Calu3 (cell line): ENCODE measurements around the gene STK32A. TPM values are rescaled to one million over a fixed set of nuclear protein-coding genes. Genes with fewer than 3 reads are reported as not detected.

Experiments used
- BruUV-seq: library from RNA; stranded (reverse); fragments of 400-500 nt; replicated peaks from 2 replicates; lab custom pipeline; 2021; lab: Mats Ljungman, UMichigan
- CTCF ChIA-PET: fragments of 300-600 bp; sonication (Branson Sonifier 250); formaldehyde crosslinking; loops from one replicate; lab custom pipeline; 2022; ENCODE audit warnings: antibody characterized with exemption; lab: Charles Lee
- DNase-seq: peaks from one replicate; pipeline ENCODE4 v3.0.0; 2022
- H3K27ac Mint-ChIP-seq: one replicate; pipeline ENCODE4 v1.8.0; 2022; ENCODE audit warnings: mixed read lengths; ENCODE audit not compliant: unreplicated experiment
- H3K27me3 Mint-ChIP-seq: one replicate; pipeline ENCODE4 v1.8.0; 2022; ENCODE audit warnings: mixed read lengths; ENCODE audit not compliant: unreplicated experiment
- H3K36me3 Mint-ChIP-seq: one replicate; pipeline ENCODE4 v1.8.0; 2022; ENCODE audit warnings: mild to moderate bottlenecking, moderate library complexity, mixed read lengths; ENCODE audit not compliant: insufficient read depth, unreplicated experiment
- H3K4me1 Mint-ChIP-seq: one replicate; pipeline ENCODE4 v1.8.0; 2022; ENCODE audit warnings: mild to moderate bottlenecking, low read depth, mixed read lengths; ENCODE audit not compliant: unreplicated experiment
- H3K4me3 Mint-ChIP-seq: one replicate; pipeline ENCODE4 v1.8.0; 2022; ENCODE audit warnings: mild to moderate bottlenecking, low read depth, moderate library complexity, mixed read lengths; ENCODE audit not compliant: unreplicated experiment
- H3K9me3 Mint-ChIP-seq: one replicate; pipeline ENCODE4 v1.8.0; 2022; ENCODE audit warnings: low read depth, mixed read lengths; ENCODE audit not compliant: unreplicated experiment
- intact Hi-C: fragments of 100-400 bp; cut with micrococcal nuclease; formaldehyde crosslinking; loops from one replicate; pipeline ENCODE4 v1.10.0; 2022; ENCODE audit not compliant: unreplicated experiment
- total RNA-seq: library from RNA; stranded (reverse); gene quantifications from 2 replicates; pipeline ENCODE4 v1.2.3, GENCODE V29; 2022
- TF ChIP-seq, protein P1 (sequence below): fragments of 200-600 bp; IDR thresholded peaks from one replicate; pipeline ENCODE4 v1.8.0; 2022; ENCODE audit warnings: antibody characterized with exemption; ENCODE audit not compliant: unreplicated experiment

The STK32A gene
- total RNA-seq, 1 experiment from 2014 or later, result 32.5 TPM

DNA sequence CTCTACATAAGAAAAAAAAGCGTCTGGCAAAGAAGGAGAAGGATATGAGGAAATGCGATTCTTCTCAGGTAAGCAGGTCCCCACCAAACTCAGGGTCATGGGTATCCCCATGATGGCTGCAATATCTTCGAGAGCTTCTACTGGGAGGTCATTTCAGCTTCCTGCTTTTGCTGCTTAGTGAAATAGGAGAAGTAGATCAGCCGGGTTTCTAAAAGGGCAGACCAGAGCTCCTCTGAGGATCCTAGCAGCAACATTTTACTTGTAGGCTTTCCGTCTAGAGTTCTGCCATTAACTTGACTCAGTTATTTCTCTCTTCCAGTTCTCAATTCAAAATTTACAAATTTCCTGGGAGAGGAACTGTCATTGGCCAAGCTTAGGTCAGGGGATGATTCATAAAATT, 140.3 kb downstream of the STK32A start:
- no peak for DNase-seq
- Mint-ChIP-seq H3K4me1 (peaks cover 12% of the 10 kb centered on the region), H3K9me3 (peaks cover 2% of the 10 kb centered on the region), H3K36me3 (no peaks in the 10 kb centered on the region), H3K27ac (no peak overlapping the region), H3K27me3 (no peaks in the 10 kb centered on the region), H3K4me3 (no peak overlapping the region)
- TF ChIP-seq, protein P1, sequence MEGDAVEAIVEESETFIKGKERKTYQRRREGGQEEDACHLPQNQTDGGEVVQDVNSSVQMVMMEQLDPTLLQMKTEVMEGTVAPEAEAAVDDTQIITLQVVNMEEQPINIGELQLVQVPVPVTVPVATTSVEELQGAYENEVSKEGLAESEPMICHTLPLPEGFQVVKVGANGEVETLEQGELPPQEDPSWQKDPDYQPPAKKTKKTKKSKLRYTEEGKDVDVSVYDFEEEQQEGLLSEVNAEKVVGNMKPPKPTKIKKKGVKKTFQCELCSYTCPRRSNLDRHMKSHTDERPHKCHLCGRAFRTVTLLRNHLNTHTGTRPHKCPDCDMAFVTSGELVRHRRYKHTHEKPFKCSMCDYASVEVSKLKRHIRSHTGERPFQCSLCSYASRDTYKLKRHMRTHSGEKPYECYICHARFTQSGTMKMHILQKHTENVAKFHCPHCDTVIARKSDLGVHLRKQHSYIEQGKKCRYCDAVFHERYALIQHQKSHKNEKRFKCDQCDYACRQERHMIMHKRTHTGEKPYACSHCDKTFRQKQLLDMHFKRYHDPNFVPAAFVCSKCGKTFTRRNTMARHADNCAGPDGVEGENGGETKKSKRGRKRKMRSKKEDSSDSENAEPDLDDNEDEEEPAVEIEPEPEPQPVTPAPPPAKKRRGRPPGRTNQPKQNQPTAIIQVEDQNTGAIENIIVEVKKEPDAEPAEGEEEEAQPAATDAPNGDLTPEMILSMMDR, result no peak
- no TSS peak for BruUV-seq
- intact Hi-C loops, result no loop called here
- CTCF ChIA-PET, result interaction anchor here (1.0 kb wide), 1 partner anchor 203 kb away, joined by 5 read pairs; no protein-coding TSS in a partner anchor

DNA sequence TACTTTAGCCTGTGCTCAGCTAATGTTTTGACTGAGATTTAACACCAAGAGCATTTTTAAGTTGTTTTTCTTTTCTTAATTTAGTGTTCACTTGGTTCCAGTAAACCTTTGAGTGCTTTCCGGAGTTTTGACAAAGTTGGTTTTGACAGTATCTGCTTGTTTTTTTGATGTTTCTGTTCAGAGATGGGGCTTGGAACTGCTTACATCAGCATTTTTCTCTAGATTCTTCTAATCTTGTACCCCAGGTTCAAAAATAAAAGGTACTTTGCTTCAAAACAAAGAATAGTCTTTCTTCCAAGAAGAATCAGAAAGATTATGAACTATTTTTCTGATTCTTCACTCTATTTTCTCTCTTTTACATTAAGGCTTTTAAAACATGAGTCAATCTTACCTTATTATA, 142.9 kb downstream of the STK32A start:
- BruUV-seq, result no TSS peak
- Mint-ChIP-seq H3K9me3 (peaks cover 2% of the 10 kb centered on the region), H3K36me3 (no peaks in the 10 kb centered on the region), H3K27ac (no peak overlapping the region), H3K4me3 (no peak overlapping the region), H3K27me3 (no peaks in the 10 kb centered on the region), H3K4me1 (peaks cover 12% of the 10 kb centered on the region)
- TF ChIP-seq, protein P1, result no peak
- no peak for DNase-seq
- intact Hi-C loops, result no loop called here
- CTCF ChIA-PET, result no interaction called here

DNA sequence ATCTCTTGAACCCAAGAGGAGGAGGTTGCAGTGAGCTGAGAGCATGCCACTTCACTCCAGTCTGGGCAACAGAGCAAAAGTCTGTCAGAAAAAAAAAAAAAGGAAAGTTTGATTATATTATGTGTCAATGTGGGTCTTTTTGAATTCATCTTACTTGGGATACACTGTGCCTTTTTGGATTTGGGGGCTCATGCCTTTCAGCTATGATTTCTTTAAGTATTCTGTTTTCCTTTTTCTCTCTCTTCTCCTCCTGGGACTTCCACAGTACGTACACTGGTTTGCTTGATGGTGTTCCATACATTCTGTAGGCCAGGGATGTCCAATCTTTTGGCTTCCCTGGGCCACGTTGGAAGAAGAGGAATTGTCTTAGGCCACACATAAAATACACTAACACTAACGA, 146.7 kb downstream of the STK32A start:
- H3K27ac Mint-ChIP-seq, result no peak overlapping the region
- no peak for DNase-seq
- TF ChIP-seq, protein P1, result no peak
- peaks cover 10% of the 10 kb centered on the region for H3K4me1 Mint-ChIP-seq
- H3K36me3 Mint-ChIP-seq, result no peaks in the 10 kb centered on the region
- no peaks in the 10 kb centered on the region for H3K27me3 Mint-ChIP-seq
- peaks cover 2% of the 10 kb centered on the region for H3K9me3 Mint-ChIP-seq
- CTCF ChIA-PET, result no interaction called here
- intact Hi-C loops, result no loop called here
- no peak overlapping the region for H3K4me3 Mint-ChIP-seq
- no TSS peak for BruUV-seq

DNA sequence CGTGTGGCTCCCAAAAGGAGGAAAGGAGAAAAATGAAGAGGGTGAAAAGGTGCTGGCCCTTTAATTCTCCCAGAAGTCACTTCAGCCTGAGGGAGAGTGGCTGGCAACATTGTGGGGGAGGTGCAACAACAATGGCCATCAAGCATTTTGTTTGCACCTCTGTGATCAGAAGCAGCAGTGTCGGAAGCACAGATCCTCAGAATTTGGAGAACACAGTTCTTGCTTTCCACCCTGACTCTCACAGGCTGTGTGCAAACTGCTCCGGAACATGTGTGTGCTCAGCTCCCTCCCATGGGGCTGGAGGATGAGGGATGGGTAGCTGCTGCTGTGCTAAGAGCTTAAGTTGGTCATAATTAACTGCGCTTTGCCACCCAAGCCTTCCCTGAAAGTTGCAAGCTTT, 147.9 kb downstream of the STK32A start:
- intact Hi-C loops, result no loop called here
- BruUV-seq, result no TSS peak
- TF ChIP-seq, protein P1, result no peak
- Mint-ChIP-seq H3K27me3 (no peaks in the 10 kb centered on the region), H3K4me3 (no peak overlapping the region), H3K36me3 (no peaks in the 10 kb centered on the region), H3K9me3 (peaks cover 2% of the 10 kb centered on the region), H3K27ac (no peak overlapping the region), H3K4me1 (no peaks in the 10 kb centered on the region)
- CTCF ChIA-PET, result interaction anchor here (0.9 kb wide), 1 partner anchor 9 kb away, joined by 4 read pairs; no protein-coding TSS in a partner anchor
- DNase-seq, result no peak
